Measurements from ENCODE around the gene POU6F1. TPM values are rescaled to one million over a fixed set of nuclear protein-coding genes. Genes with fewer than 3 reads are reported as not detected.

POU6F1 gene
- total RNA-seq, 4 donors from 2014 or later: 6.3 to 13.0 (median 10.5) TPM

GRCh38 chr12:51147309-51147708, 70.6 kb downstream of the POU6F1 start:
- TF ChIP-seq CTCF (IDR thresholded peaks at IDR 0.05; ENCODE audit: low read depth): no peak

- no peak for TF ChIP-seq CTCF (IDR thresholded peaks at IDR 0.05; ENCODE audit: low read depth)
Observed at GRCh38 chr12:51139292-51139844, 78.5 kb downstream of the POU6F1 start.

Small RNA genes within 50 kb of the gene (small RNA-seq; reads per million reads assigned to genes)
- 0.49 reads per million for gene RF00019
- not detected for gene RNU6-199P

Other genes starting within 250 kb of the POU6F1 start
- 10 to 100 TPM; 43.3 to 64.8 (median 50.8) TPM for gene SLC11A2, start 191.7 kb downstream of the POU6F1 start, total RNA-seq
- gene LETMD1, start 169.7 kb downstream of the POU6F1 start, total RNA-seq: 10 to 100 TPM; 69.6 to 89.3 (median 80.9) TPM
- gene CSRNP2, start 134.5 kb downstream of the POU6F1 start, total RNA-seq: 10 to 100 TPM; 19.9 to 23.6 (median 21.5) TPM
- 10 to 100 TPM; 13.1 to 22.8 (median 15.0) TPM for gene TFCP2, start 44.9 kb downstream of the POU6F1 start, total RNA-seq
- 100 to 1,000 TPM; 162 to 256 (median 236) TPM for gene DAZAP2, start 20.8 kb upstream of the POU6F1 start, total RNA-seq
- 10 to 100 TPM in 1 of 4 donors, 1 to 10 TPM in 3; 2.9 to 11.9 (median 3.5) TPM for gene SMAGP, start 52.4 kb upstream of the POU6F1 start, total RNA-seq
- 10 to 100 TPM in 2 of 4 donors, 1 to 10 TPM in 2; 2.3 to 26.2 (median 8.9) TPM for gene BIN2, start 106.1 kb upstream of the POU6F1 start, total RNA-seq
- gene CELA1, start 128.6 kb upstream of the POU6F1 start, total RNA-seq: not detected
- 10 to 100 TPM in 1 of 4 donors, 1 to 10 TPM in 3; 1.1 to 13.8 (median 3.3) TPM for gene GALNT6, start 173.3 kb upstream of the POU6F1 start, total RNA-seq
- gene SLC4A8, start 206.8 kb upstream of the POU6F1 start, total RNA-seq: 1 to 10 TPM in 3 of 4 donors, under 1 TPM in 1; 0.49 to 5.6 (median 1.7) TPM